Kasumi-1 (cell line): Measurements from ENCODE around the gene GTF2E1.
"Not testable (repeated sequence)": the region's sequence is repeated elsewhere in the genome, so short reads cannot be mapped to it uniquely, and the experiment has no call there.

Experiments
- DNase-seq, 2 experiments: peaks; one replicate each; lab custom pipeline; 2025; lab: John Stamatoyannopoulos, UW

GTF2E1 gene

GRCh38 chr3:120753810-120754209 lies 11.3 kb downstream of the GTF2E1 start:
- DNase-seq = no peak

- DNase-seq = no peak
Measured at GRCh38 chr3:120756061-120756460, 13.5 kb downstream of the GTF2E1 start.

- DNase-seq = not testable (repeated sequence)
Measured at GRCh38 chr3:120758551-120758950, 16.0 kb downstream of the GTF2E1 start.

GRCh38 chr3:120762615-120763014 lies 20.1 kb downstream of the GTF2E1 start:
- no peak for DNase-seq

- no peak for DNase-seq
Measured at GRCh38 chr3:120763601-120764000, 21.1 kb downstream of the GTF2E1 start.

GRCh38 chr3:120764206-120764605 lies 21.7 kb downstream of the GTF2E1 start:
- no peak for DNase-seq

GRCh38 chr3:120765830-120766493 lies 23.4 kb downstream of the GTF2E1 start:
- DNase-seq = no peak

GRCh38 chr3:120766576-120766975 lies 24.0 kb downstream of the GTF2E1 start:
- no peak for DNase-seq

GRCh38 chr3:120767106-120767505 lies 24.6 kb downstream of the GTF2E1 start:
- DNase-seq = no peak

GRCh38 chr3:120769436-120769835 lies 26.9 kb downstream of the GTF2E1 start:
- DNase-seq = no peak

GRCh38 chr3:120770891-120771290 lies 28.3 kb downstream of the GTF2E1 start:
- no peak for DNase-seq

GRCh38 chr3:120772081-120772480 lies 29.5 kb downstream of the GTF2E1 start:
- no peak for DNase-seq

GRCh38 chr3:120773932-120774331 lies 31.4 kb downstream of the GTF2E1 start:
- DNase-seq = no peak

- DNase-seq = no peak
Measured at GRCh38 chr3:120775411-120775810, 32.9 kb downstream of the GTF2E1 start.

GRCh38 chr3:120778776-120779175 lies 36.2 kb downstream of the GTF2E1 start:
- no peak for DNase-seq

- DNase-seq = no peak
Measured at GRCh38 chr3:120780977-120781376, 38.4 kb downstream of the GTF2E1 start.

GRCh38 chr3:120785832-120786231 lies 43.3 kb downstream of the GTF2E1 start:
- not testable (repeated sequence) for DNase-seq

GRCh38 chr3:120791010-120791409 lies 48.5 kb downstream of the GTF2E1 start:
- no peak for DNase-seq

- no peak for DNase-seq
Measured at GRCh38 chr3:120791913-120792312, 49.4 kb downstream of the GTF2E1 start.

GRCh38 chr3:120793601-120794000 lies 51.1 kb downstream of the GTF2E1 start:
- no peak for DNase-seq

- peak; percentile 76 to 78 for DNase-seq
Measured at GRCh38 chr3:120795017-120795648, 52.6 kb downstream of the GTF2E1 start.

- DNase-seq = no peak
Measured at GRCh38 chr3:120795959-120796358, 53.4 kb downstream of the GTF2E1 start.

- DNase-seq = no peak
Measured at GRCh38 chr3:120796976-120797375, 54.4 kb downstream of the GTF2E1 start.

GRCh38 chr3:120797857-120798256 lies 55.3 kb downstream of the GTF2E1 start:
- DNase-seq = no peak
